GM19397 (cell line): Measurements from ENCODE around the gene SLC6A17.

Source experiments
- ATAC-seq: cut with Tn5 transposase; IDR thresholded peaks from one replicate; pipeline ENCODE4 v1.9.1; 2021; ENCODE audit warnings: mild to moderate bottlenecking, moderate library complexity; ENCODE audit not compliant: unreplicated experiment

SLC6A17 gene

GRCh38 chr1:110218137-110218536 lies 67.8 kb downstream of the SLC6A17 start:
- ATAC-seq, result no peak

DNA sequence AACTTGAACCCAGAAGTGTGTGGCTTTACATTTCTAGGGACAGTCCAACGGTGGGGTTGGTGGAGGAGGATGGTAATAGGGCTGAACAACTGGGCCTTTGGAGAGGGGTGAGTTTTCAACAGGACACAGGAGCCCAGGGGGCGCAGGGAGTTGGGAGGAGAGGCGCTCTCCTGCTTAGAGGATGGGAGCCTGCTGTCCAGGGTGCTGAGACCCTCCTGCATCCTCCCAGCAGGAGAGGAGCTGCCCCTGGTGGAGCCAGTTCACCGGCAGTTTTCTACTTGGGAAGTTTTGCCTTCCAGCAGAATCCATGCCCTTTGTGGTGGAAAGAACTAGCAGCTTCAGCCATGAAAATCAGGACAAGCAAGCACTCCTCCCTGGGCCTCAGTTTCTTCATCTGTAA lies 68.4 kb downstream of the SLC6A17 start:
- no peak for ATAC-seq

- ATAC-seq, result no peak
Measured at GRCh38 chr1:110220324-110220723, 70.0 kb downstream of the SLC6A17 start.

DNA sequence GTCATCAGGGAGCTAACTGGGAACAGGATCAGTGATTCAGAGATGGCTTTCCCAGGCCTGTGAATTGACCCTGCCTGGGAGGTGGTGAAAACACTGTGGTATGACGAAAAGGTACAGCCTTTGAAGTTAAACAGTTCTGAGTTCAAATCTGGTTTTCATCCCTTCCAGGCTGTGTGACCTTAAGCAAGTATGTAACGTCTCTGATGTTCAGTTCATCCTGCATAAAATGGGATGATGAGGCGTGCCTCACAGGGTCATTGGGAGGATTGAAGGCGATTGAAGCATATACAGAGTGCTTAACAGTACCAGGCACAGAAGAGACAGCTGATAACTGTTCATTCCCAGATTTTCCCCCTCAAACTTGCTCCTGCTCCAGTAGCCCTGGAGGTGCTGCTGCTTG lies 70.8 kb downstream of the SLC6A17 start:
- ATAC-seq, result no peak

DNA sequence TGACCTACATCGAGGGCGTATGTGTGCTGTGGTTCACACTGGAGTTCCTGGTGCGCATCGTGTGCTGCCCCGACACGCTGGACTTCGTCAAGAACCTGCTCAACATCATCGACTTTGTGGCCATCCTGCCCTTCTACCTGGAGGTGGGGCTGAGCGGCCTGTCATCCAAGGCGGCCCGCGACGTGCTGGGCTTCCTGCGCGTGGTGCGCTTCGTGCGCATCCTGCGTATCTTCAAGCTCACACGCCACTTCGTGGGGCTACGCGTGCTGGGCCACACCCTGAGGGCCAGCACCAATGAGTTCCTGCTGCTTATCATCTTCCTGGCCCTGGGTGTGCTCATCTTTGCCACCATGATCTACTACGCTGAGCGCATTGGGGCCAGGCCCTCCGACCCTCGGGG lies 72.8 kb downstream of the SLC6A17 start:
- no peak for ATAC-seq

DNA sequence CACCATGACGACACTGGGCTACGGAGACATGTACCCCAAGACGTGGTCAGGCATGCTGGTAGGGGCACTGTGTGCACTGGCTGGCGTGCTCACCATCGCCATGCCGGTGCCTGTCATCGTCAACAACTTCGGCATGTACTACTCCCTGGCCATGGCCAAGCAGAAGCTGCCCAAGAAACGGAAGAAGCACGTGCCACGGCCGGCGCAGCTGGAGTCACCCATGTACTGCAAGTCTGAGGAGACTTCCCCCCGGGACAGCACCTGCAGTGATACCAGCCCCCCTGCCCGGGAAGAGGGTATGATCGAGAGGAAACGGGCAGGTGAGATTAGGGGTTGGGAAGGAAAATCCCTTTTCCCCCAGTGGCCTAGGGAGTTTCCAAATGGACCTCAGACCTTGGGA lies 73.3 kb downstream of the SLC6A17 start:
- ATAC-seq, result no peak

DNA sequence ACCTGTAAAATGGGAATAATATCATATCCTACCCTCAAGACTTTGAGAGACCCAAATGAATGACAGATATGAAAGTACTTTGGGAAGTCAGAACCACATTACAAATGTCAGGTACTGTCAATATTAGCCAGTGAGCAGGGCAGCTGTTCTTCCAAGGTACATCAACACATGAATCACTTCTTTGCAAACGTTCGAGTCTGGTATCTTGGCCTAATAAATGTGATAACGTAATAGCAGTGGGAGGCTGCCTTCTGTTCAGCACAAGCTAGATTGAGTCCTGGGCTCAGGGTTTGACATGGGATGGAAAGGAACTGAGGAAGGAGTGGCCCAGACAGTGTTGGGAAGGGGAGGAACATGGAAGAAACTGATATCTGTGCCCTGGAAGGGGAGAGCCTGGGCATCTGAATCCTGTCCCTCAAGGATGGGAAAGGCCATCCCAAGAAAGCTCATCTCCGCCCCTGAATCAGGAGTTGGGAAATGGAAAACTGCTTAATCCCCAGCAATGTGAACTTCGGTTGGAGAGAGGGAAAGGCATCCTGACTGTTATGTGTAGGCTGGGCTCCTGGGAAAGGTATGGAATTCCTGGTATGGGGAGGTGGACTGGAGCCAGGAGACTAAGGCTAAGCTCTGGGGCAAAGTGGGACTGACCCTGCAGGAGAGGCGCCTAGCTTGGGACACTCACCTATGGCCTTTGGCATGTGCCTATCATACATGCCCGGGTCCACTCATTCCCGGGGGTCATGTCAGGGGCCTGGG lies 74.1 kb downstream of the SLC6A17 start:
- ATAC-seq, result no peak

- ATAC-seq, result no peak
Measured at GRCh38 chr1:110225212-110225611, 74.9 kb downstream of the SLC6A17 start.

GRCh38 chr1:110225756-110226404 lies 75.6 kb downstream of the SLC6A17 start:
- ATAC-seq, result no peak

DNA sequence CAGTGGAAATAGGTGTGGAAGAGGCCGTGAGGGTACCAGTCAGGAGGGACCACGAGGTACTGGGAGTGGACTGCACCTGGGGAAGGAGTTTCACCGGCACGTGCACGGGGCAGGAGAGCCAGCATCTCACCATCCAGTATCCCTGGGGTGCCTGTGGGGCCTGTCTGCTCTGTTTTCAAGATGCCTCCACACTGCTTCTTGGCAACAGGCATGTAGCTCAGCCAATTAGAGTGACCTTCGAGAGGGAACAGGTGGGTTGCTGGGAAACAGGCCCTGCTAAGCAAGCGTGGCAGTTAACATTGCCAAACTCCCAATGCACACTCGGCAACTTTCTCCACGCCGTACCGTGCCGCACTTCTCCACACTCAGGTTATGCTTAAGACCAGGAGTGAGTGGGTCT lies 77.5 kb downstream of the SLC6A17 start:
- ATAC-seq, result no peak

DNA sequence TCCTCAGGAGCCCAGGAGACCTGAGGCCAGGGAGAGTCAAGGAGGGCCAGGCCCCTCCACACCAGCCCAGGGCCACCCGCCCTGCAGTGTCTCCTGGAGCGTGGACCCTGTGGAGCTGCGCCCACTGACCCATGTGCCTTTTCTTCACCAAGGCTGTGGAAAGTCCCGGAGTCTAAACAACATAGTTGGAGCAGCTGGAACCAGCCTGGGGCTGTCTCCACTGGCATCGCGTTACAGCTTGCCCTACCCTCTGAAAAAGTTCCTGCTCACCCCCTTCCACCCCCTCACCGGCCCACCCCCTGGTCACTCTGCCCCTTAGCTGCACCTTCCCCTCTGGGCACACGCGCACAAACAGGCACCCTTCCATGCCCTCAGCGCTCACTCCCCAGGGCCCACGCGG lies 78.1 kb downstream of the SLC6A17 start:
- no peak for ATAC-seq

- no peak for ATAC-seq
Measured at GRCh38 chr1:110228869-110229268, 78.6 kb downstream of the SLC6A17 start.

GRCh38 chr1:110229348-110230001 lies 79.2 kb downstream of the SLC6A17 start:
- no peak for ATAC-seq

- ATAC-seq, result no peak
Measured at GRCh38 chr1:110230381-110231199, 80.3 kb downstream of the SLC6A17 start.

- no peak for ATAC-seq
Measured at GRCh38 chr1:110233861-110234260, 83.6 kb downstream of the SLC6A17 start.

- ATAC-seq, result no peak
Measured at GRCh38 chr1:110234691-110235090, 84.4 kb downstream of the SLC6A17 start.

DNA sequence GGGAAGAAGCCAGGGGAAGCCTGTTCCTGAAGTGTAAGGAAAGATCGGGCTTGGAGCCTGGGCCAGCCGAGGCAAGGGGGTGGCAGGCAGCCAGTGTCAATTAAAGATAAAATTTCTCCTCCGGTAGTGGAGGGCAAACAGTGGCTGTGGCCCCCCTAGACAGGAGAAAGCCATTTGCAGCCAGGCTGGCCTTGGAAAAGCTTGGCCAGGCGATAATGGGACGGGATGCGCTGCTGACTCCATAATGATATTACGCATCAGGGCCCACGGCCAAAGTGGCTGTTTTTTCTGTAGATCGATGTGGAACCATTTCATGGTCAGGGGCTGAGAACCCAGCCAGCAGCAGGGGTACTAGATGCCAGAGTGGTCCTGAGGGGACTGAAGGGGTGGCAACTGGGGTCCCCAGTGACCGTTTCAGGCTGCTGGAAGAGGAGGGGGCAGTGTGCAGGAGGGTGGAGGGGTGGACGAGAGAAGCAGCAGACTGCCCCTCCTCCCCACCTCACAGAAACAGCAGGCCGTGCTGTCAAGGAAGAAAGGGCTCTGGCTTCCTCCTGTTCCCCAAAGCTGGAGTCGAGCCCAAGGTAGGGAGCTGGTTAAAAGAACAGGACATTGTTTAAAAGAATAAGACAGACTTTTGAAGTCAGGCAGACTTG lies 85.0 kb downstream of the SLC6A17 start:
- ATAC-seq, result no peak

DNA sequence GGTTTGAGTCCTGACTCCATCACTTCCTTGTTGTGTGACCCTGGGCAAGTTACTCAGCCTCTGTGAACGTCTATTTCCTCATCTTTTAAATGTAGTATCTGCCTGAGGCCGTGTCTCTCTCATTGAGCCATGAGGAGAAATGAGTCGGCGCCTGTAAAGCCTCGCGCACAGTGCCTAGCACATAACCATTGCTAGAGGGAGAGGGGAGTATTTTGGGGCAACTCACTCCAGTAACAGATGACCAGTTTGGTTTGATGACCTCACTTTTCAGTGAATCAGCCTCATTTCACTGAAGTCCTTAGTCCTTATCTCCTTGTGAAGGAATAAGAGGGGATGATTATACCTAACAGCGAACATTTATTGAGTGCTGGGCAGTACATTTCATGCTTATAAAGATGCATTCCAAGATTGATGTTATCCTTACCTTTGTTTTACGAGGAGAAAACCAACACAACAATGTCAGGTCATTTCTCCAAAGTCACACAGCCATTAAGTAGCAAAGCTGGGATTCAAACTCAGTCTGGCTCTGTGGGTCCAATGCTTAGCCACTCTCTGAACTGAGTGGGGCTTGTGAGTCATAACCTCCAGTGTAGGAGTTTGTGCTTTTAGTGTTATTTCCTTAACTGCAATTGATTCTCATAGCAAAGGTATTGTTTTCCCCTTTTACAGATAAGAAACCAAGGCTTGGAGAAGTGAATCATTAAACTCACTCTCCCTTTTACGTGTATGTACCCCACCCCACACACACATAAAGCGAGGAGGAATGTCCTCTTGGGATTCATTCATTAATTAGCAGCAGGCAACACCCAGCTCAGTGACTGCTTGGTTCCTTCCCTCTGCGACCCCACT lies 85.8 kb downstream of the SLC6A17 start:
- no peak for ATAC-seq

GRCh38 chr1:110237386-110238152 lies 87.3 kb downstream of the SLC6A17 start:
- ATAC-seq, result no peak
